Measurements from ENCODE around the gene FAM83F. TPM values are rescaled to one million over a fixed set of nuclear protein-coding genes. Genes with fewer than 3 reads are reported as not detected.

Gene FAM83F
- total RNA-seq, 1 donor from 2014 or later: not detected

GRCh38 chr22:40056154-40056553 lies 61.4 kb downstream of the FAM83F start:
- no peak for DNase-seq (ENCODE audit: low read depth in 2 of 2)

- no peak for DNase-seq (ENCODE audit: low read depth in 2 of 2)
Observed at GRCh38 chr22:40056559-40056958, 61.8 kb downstream of the FAM83F start.

- DNase-seq (ENCODE audit: low read depth in 2 of 2): peak in 1 of 2 donors; percentile 53
Observed at GRCh38 chr22:40057652-40058051, 62.9 kb downstream of the FAM83F start.

- DNase-seq (ENCODE audit: low read depth in 2 of 2): peak in 1 of 2 donors; percentile 66
Observed at GRCh38 chr22:40058265-40058664, 63.5 kb downstream of the FAM83F start.

- no peak for DNase-seq (ENCODE audit: low read depth in 2 of 2)
Observed at GRCh38 chr22:40065981-40066380, 71.2 kb downstream of the FAM83F start.

GRCh38 chr22:40067639-40068038 lies 72.9 kb downstream of the FAM83F start:
- DNase-seq (ENCODE audit: low read depth in 2 of 2): no peak

- no peak for DNase-seq (ENCODE audit: low read depth in 2 of 2)
Observed at GRCh38 chr22:40070701-40071100, 75.9 kb downstream of the FAM83F start.

GRCh38 chr22:40071720-40072119 lies 77.0 kb downstream of the FAM83F start:
- no peak for DNase-seq (ENCODE audit: low read depth in 2 of 2)

GRCh38 chr22:40076702-40077645 lies 82.2 kb downstream of the FAM83F start:
- DNase-seq (ENCODE audit: low read depth in 2 of 2): no peak

GRCh38 chr22:40077646-40078016 lies 82.9 kb downstream of the FAM83F start:
- no peak for DNase-seq (ENCODE audit: low read depth in 2 of 2)

GRCh38 chr22:40081662-40082061 lies 86.9 kb downstream of the FAM83F start:
- no peak for DNase-seq (ENCODE audit: low read depth in 2 of 2)

- DNase-seq (ENCODE audit: low read depth in 2 of 2): no peak
Observed at GRCh38 chr22:40082184-40082583, 87.4 kb downstream of the FAM83F start.

- DNase-seq (ENCODE audit: low read depth in 2 of 2): no peak
Observed at GRCh38 chr22:40083794-40084193, 89.0 kb downstream of the FAM83F start.

- DNase-seq (ENCODE audit: low read depth in 2 of 2): no peak
Observed at GRCh38 chr22:40084246-40084645, 89.5 kb downstream of the FAM83F start.

GRCh38 chr22:40088818-40089217 lies 94.1 kb downstream of the FAM83F start:
- DNase-seq (ENCODE audit: low read depth in 2 of 2): no peak

Other genes with a start within 250 kb of the FAM83F start
- not detected in 2 replicates for gene ENTHD1, start 101.2 kb upstream of the FAM83F start, total RNA-seq
- gene GRAP2, start 93.9 kb upstream of the FAM83F start, total RNA-seq: not detected in 2 replicates
- not detected in 2 replicates for gene TMA7B, start 34.6 kb upstream of the FAM83F start, total RNA-seq
- 12.6 and 16.7 TPM in 2 replicates for gene TNRC6B, start 183.0 kb downstream of the FAM83F start, total RNA-seq

All from dermis microvascular lymphatic vessel endothelial cell (primary cell).